Posterior cingulate gyrus (tissue), 11 donors: ENCODE measurements around the gene STK25.
A peak's percentile ranks its signal among the peaks of the same experiment; 100 is the strongest.

Experiments
- DNase-seq, 10 donors: peaks; one replicate each; pipeline versions ENCODE4 v3.0.0 to v3.0.0-alpha.2; 2020 to 2021; ENCODE audit warnings: mixed read lengths in 3 of 10
- intact Hi-C: fragments of 100-400 bp; cut with DNase I; formaldehyde crosslinking; loops from one replicate; pipeline ENCODE4 v1.15.1; 2023

Gene STK25

GRCh38 chr2:241508240-241509154 is at the start of gene STK25:
Gene STK25, minus strand, starts transcription at chr2:241508584. Its CDS starts 549 bp downstream, at chr2:241508035.
- intact Hi-C loops: loop anchor here (2.0 to 10.0 kb wide), 4 partner anchors 49 to 179 kb away; partner anchors contain the start of genes ATG4B, BOK, DTYMK and THAP4
- DNase-seq: peak; percentile 96 to 100 (median 98)

- intact Hi-C loops: loop anchor here (5.0 kb wide), 1 partner anchor 49 kb away; the partner anchor contains the start of gene STK25
- DNase-seq: no peak
Measured at GRCh38 chr2:241556746-241557145, 48.4 kb upstream of the STK25 start.

- DNase-seq: peak in 1 of 10 donors; percentile 2
- intact Hi-C loops: loop anchor here (5.0 kb wide), 1 partner anchor 48 kb away; the partner anchor contains the start of gene STK25
Measured at GRCh38 chr2:241555711-241556110, 47.3 kb upstream of the STK25 start.

GRCh38 chr2:241554610-241555322 is 46.4 kb upstream of the STK25 start:
- no peak for DNase-seq
- intact Hi-C loops: loop anchor here (5.0 kb wide), 1 partner anchor 47 kb away; the partner anchor contains the start of gene STK25

- intact Hi-C loops: no loop called here
Measured at GRCh38 chr2:241553981-241554380, 45.6 kb upstream of the STK25 start.

GRCh38 chr2:241553512-241553830 is 45.1 kb upstream of the STK25 start:
- DNase-seq: no peak
- intact Hi-C loops: no loop called here

More at GRCh38 chr2:241553981-241554380, 45.6 kb upstream of the STK25 start:
- peak in 1 of 10 donors; percentile 82 for DNase-seq

- DNase-seq: peak in 2 of 10 donors; percentile 77 to 79
- intact Hi-C loops: no loop called here
Measured at GRCh38 chr2:241551998-241552737, 43.8 kb upstream of the STK25 start.

GRCh38 chr2:241551599-241551997 is 43.2 kb upstream of the STK25 start:
- peak in 2 of 10 donors; percentile 68 to 76 for DNase-seq
- intact Hi-C loops: no loop called here

- intact Hi-C loops: no loop called here
- DNase-seq: peak in 1 of 10 donors; percentile 72
Measured at GRCh38 chr2:241550616-241551580, 42.5 kb upstream of the STK25 start.

GRCh38 chr2:241548451-241548835 is 40.1 kb upstream of the STK25 start:
- intact Hi-C loops: no loop called here
- peak in 2 of 10 donors; percentile 35 to 55 for DNase-seq

- intact Hi-C loops: no loop called here
- DNase-seq: peak in 2 of 10 donors; percentile 57 to 76
Measured at GRCh38 chr2:241547781-241548450, 39.5 kb upstream of the STK25 start.

GRCh38 chr2:241546771-241547498 is 38.6 kb upstream of the STK25 start:
- intact Hi-C loops: no loop called here
- peak in 5 of 10 donors; percentile 15 to 82 (median 46) for DNase-seq

GRCh38 chr2:241545523-241546473 is 37.4 kb upstream of the STK25 start:
- intact Hi-C loops: no loop called here
- DNase-seq: peak in 3 of 10 donors; percentile 2 to 85 (median 61)

- DNase-seq: peak in 1 of 10 donors; percentile 28
- intact Hi-C loops: no loop called here
Measured at GRCh38 chr2:241545106-241545505, 36.7 kb upstream of the STK25 start.

- intact Hi-C loops: no loop called here
- peak in 3 of 10 donors; percentile 44 to 90 (median 62) for DNase-seq
Measured at GRCh38 chr2:241542278-241542605, 33.9 kb upstream of the STK25 start.

GRCh38 chr2:241541564-241542277 is 33.3 kb upstream of the STK25 start:
- intact Hi-C loops: no loop called here
- DNase-seq: peak in 2 of 10 donors; percentile 70 to 81
